Colonic mucosa (tissue), 4 donors: ENCODE results near the gene RALGPS1. TPM values are rescaled to one million over a fixed set of nuclear protein-coding genes. Genes with fewer than 3 reads are reported as not detected.

Experiments used
- DNase-seq: peaks from one replicate; pipeline ENCODE4 v3.0.0-alpha.2; 2020
- H3K27ac ChIP-seq: fragments of 200-600 bp; one replicate; pipeline ENCODE4 v1.8.0; 2021
- H3K27me3 ChIP-seq: fragments of 200-600 bp; one replicate; pipeline ENCODE4 v1.8.0; 2021
- H3K36me3 ChIP-seq: fragments of 200-600 bp; one replicate; pipeline ENCODE4 v1.8.0; 2021
- H3K4me1 ChIP-seq: fragments of 200-600 bp; one replicate; pipeline ENCODE4 v1.8.0; 2021; ENCODE audit warnings: mild to moderate bottlenecking
- H3K4me3 ChIP-seq: fragments of 200-600 bp; one replicate; pipeline ENCODE4 v1.8.0; 2021
- H3K9ac ChIP-seq, 2 donors: one replicate each; pipeline ENCODE4 v1.7.0; 2013; ENCODE audit warnings: control low read depth in 2 of 2, low read depth in 2 of 2, low read length in 2 of 2
- H3K9me3 ChIP-seq: fragments of 200-600 bp; one replicate; pipeline ENCODE4 v1.8.0; 2021
- CTCF ChIP-seq: fragments of 200-600 bp; IDR thresholded peaks from one replicate; pipeline ENCODE4 v1.8.0; 2022; ENCODE audit warnings: antibody characterized with exemption, mild to moderate bottlenecking
- intact Hi-C: fragments of 100-400 bp; cut with DNase I; formaldehyde crosslinking; loops from one replicate; pipeline ENCODE4 v1.14.1; 2022
- total RNA-seq, 2 donors: library from RNA; stranded (reverse); fragmentation: NEBNext Ultra II Directional in 1 of 2; extraction: Animal tissue kit (Norgen Biotek cat#: 25700) in 1 of 2; gene quantifications; one replicate each; pipeline ENCODE4 v1.2.1, GENCODE V29; 2021
- donor health status: healthy.
- donor health status: DM: no; HTN: no; CAD: no.
- donor health status: DM: no; HTN: no; CAD: no.

RALGPS1 gene
- total RNA-seq, 2 donors from 2014 or later = 22.6 to 27.2 TPM

- H3K9me3 ChIP-seq = no peaks in the 10 kb centered on the region
- H3K36me3 ChIP-seq = no peaks in the 10 kb centered on the region
- H3K4me3 ChIP-seq = no peak overlapping the region
- no peaks in the 10 kb centered on the region for H3K27me3 ChIP-seq
- no peaks in the 10 kb centered on the region for H3K4me1 ChIP-seq
- intact Hi-C loops = no loop called here
- DNase-seq = no peak
- no peak overlapping the region for H3K27ac ChIP-seq
- no peak for TF ChIP-seq CTCF
- H3K9ac ChIP-seq = no peak overlapping the region
Observed at GRCh38 chr9:126953041-126953809, 38.6 kb downstream of the RALGPS1 start.

- DNase-seq = no peak
- intact Hi-C loops = no loop called here
- Histone ChIP-seq H3K9me3 (no peaks in the 10 kb centered on the region), H3K36me3 (no peaks in the 10 kb centered on the region), H3K4me1 (no peaks in the 10 kb centered on the region), H3K4me3 (no peak overlapping the region), H3K9ac (no peak overlapping the region), H3K27me3 (no peaks in the 10 kb centered on the region), H3K27ac (no peak overlapping the region)
- TF ChIP-seq CTCF = no peak
Observed at GRCh38 chr9:126955811-126956210, 41.2 kb downstream of the RALGPS1 start.

- no peak overlapping the region for H3K9ac ChIP-seq
- DNase-seq = no peak
- no peak for TF ChIP-seq CTCF
Observed at GRCh38 chr9:126956917-126957686, 42.5 kb downstream of the RALGPS1 start.

GRCh38 chr9:126957687-126958053 lies 43.1 kb downstream of the RALGPS1 start:
- H3K4me1 ChIP-seq = no peaks in the 10 kb centered on the region
- intact Hi-C loops = no loop called here
- DNase-seq = no peak
- H3K9ac ChIP-seq = no peak overlapping the region
- H3K9me3 ChIP-seq = no peaks in the 10 kb centered on the region
- H3K36me3 ChIP-seq = no peaks in the 10 kb centered on the region
- no peak for TF ChIP-seq CTCF
- H3K27me3 ChIP-seq = no peaks in the 10 kb centered on the region
- peak overlapping the region; percentile 1 for H3K27ac ChIP-seq
- H3K4me3 ChIP-seq = no peak overlapping the region

More at GRCh38 chr9:126956917-126957686, 42.5 kb downstream of the RALGPS1 start:
- H3K4me3 ChIP-seq = no peak overlapping the region
- H3K9me3 ChIP-seq = no peaks in the 10 kb centered on the region
- H3K27ac ChIP-seq = peak overlapping the region; percentile 1
- no peaks in the 10 kb centered on the region for H3K36me3 ChIP-seq
- intact Hi-C loops = no loop called here
- H3K27me3 ChIP-seq = no peaks in the 10 kb centered on the region
- no peaks in the 10 kb centered on the region for H3K4me1 ChIP-seq

- Histone ChIP-seq H3K27ac (no peak overlapping the region), H3K27me3 (no peaks in the 10 kb centered on the region), H3K9ac (no peak overlapping the region), H3K36me3 (no peaks in the 10 kb centered on the region), H3K4me3 (no peak overlapping the region), H3K9me3 (no peaks in the 10 kb centered on the region), H3K4me1 (no peaks in the 10 kb centered on the region)
- no peak for TF ChIP-seq CTCF
- DNase-seq = no peak
- intact Hi-C loops = no loop called here
Observed at GRCh38 chr9:126959336-126959735, 44.8 kb downstream of the RALGPS1 start.
